HL-60 (cell line): ENCODE measurements around the gene ATP2B3.
A peak's percentile ranks its signal among the peaks of the same experiment; 100 is the strongest.

Source experiments
- DNase-seq, 2 experiments: peaks; one replicate each; pipeline ENCODE4 v3.0.0-alpha.2; 2010 to 2020; ENCODE audit warnings: low read depth in 1 of 2, low spot score in 1 of 2
- H3K27ac ChIP-seq: fragments of 250-450 bp; sonication (Bioruptor Pico); replicated peaks from 2 replicates; pipeline ENCODE4 v1.5.1; 2020; ENCODE audit warnings: mild to moderate bottlenecking, moderate library complexity
- H3K27me3 ChIP-seq: fragments of 250-450 bp; sonication (Bioruptor Pico); 2 replicates; pipeline ENCODE4 v1.5.1; 2021; ENCODE audit warnings: mild to moderate bottlenecking, moderate library complexity; ENCODE audit not compliant: insufficient read depth, poor library complexity, severe bottlenecking
- H3K4me3 ChIP-seq: replicated peaks from 2 replicates; pipeline ENCODE4 v1.5.1; 2011; ENCODE audit warnings: mild to moderate bottlenecking, control low read depth, low read length; ENCODE audit not compliant: insufficient read depth
- CTCF ChIP-seq: IDR thresholded peaks from one replicate; pipeline ENCODE4 v1.5.1; 2011; ENCODE audit warnings: low read length, control low read depth, inconsistent platforms; ENCODE audit not compliant: insufficient read depth
- GABPA ChIP-seq: IDR thresholded peaks from 2 replicates; pipeline ENCODE4 v1.6.1; 2012; ENCODE audit warnings: low read depth
- POLR2AphosphoS5 ChIP-seq: IDR thresholded peaks from 2 replicates; pipeline ENCODE4 v1.6.1; 2012; ENCODE audit warnings: low read depth
- REST ChIP-seq: IDR thresholded peaks from 2 replicates; pipeline ENCODE4 v1.6.1; 2012; ENCODE audit warnings: low read depth; ENCODE audit not compliant: insufficient replicate concordance
- SPI1 ChIP-seq: IDR thresholded peaks from 2 replicates; pipeline ENCODE4 v1.6.1; 2012; ENCODE audit warnings: low read depth, mild to moderate bottlenecking, borderline replicate concordance

Gene ATP2B3

GRCh38 chrX:153578200-153578835 lies 60.9 kb downstream of the ATP2B3 start:
- Histone ChIP-seq H3K4me3 (no peak overlapping the region), H3K27ac (no peak overlapping the region), H3K27me3 (no peaks in the 10 kb centered on the region)
- DNase-seq: no peak
- TF ChIP-seq POLR2AphosphoS5 (no peak), REST (no peak), SPI1 (no peak), GABPA (no peak), CTCF (no peak)

- H3K4me3 ChIP-seq: no peak overlapping the region
- TF ChIP-seq POLR2AphosphoS5 (no peak), REST (no peak), GABPA (no peak), CTCF (no peak), SPI1 (no peak)
- H3K27ac ChIP-seq: no peak overlapping the region
- H3K27me3 ChIP-seq: no peaks in the 10 kb centered on the region
- DNase-seq: no peak
Measured at GRCh38 chrX:153578889-153579288, 61.4 kb downstream of the ATP2B3 start.

DNA sequence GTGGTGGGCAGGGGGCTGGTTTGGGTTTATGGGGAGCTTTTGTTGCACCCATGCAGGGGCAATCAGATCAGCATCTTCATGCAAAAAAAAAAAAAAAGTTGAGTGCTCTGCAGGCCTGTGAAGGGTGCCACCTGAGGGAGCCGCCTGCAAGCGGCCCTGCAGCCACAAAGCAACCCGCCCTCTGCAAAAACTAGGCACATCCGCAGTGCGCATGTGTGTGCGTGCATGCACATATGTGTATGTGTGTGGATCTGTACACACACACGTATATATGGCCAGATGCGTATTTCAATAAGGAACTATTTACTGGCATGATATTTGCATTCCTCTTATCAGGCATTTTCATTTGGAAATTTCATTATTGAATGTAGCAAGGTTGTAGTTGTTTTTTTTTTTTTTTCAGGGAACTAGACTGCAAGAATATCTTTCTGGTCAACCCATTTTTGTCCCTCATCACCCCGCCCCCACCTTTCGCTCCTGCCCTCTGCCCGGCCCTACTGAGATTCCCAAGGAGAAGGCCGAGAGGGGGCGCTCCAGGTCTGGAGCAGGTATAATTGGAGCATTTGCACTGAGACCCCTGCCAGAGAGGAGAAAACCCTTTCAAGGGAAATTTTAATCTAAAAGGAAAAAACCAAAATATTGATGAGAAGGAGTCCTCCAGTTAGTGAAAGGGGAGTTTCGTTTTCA lies 63.4 kb downstream of the ATP2B3 start:
- TF ChIP-seq POLR2AphosphoS5: no peak
- Histone ChIP-seq H3K27me3 (no peaks in the 10 kb centered on the region), H3K27ac (no peak overlapping the region), H3K4me3 (no peak overlapping the region)
- DNase-seq: no peak

DNA sequence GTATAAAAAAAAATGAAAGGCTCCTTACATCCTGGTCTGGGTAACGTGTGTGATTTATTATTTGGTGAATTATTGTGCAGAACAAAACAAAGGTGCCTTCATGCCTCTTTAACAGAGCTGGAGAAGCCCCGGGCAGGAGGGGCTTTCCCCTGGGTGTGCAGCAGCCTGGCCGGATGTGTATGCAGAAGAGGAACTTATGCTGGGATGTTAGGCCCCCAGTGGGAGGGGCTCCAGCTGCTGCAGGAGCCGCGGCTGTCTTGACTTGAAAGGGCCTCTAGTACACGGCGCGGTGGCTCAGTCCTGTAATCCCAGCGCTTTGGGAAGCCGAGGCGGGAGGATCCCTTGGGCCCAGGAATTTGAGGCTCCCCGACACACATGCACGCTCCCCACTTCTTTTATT lies 65.5 kb downstream of the ATP2B3 start:
- peak in 1 of 2 experiments; percentile 80 for DNase-seq
- H3K27me3 ChIP-seq: no peaks in the 10 kb centered on the region
- TF ChIP-seq POLR2AphosphoS5 (0 out of 2 replicates have a peak, but pooled peaks have one; percentile 36), CTCF (no peak)
- no peak overlapping the region for H3K4me3 ChIP-seq
- peak overlapping the region; percentile 43 for H3K27ac ChIP-seq
